ENCODE results near the gene KCNA10. TPM values are rescaled to one million over a fixed set of nuclear protein-coding genes. Genes with fewer than 3 reads are reported as not detected.
A peak's percentile ranks its signal among the peaks of the same experiment; 100 is the strongest.

Gene KCNA10
- total RNA-seq, 1 experiment from 2014 or later = not detected

DNA sequence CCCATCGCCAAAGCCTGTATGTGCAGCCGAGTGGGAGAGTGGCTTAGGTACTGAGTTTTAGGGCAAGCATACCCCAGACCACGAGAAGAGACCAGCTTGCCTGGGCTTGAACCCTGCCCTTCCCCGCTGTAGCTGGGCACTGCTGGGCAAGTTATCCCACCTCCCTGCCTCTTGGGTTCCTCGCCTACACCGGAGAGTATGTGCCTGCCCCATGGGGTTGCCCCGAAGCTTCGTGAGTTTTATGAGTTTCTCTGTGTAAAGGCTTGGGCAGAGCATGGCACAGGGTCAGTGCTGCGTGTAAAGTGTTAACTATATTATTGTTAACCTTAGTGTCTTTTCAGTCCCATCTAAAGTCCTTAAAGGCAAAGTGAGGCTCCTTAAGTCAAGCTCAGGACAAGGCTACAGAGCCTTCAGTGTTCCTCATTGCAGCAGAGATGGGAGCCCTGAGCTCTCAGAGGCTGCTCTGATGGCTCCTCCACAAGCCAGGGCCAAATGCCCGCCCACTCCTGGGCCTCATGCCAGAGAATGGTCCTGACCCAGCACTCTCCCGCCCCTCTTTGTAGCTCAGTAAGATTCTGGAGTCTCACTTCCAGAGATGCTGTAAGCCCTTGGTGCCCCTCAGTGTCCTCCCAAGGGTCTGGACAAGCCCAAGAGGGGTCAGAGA lies 37.0 kb upstream of the KCNA10 start:
- peaks cover 69% of the 10 kb centered on the region for H3K27me3 Mint-ChIP-seq (ENCODE audit: low read depth)
- H3K27ac Mint-ChIP-seq = no peak overlapping the region
- ChIA-PET POLR2A (interaction anchor here (1.9 kb wide), 1 partner anchor 50 kb away, joined by 7 read pairs; the partner anchor contains the start of gene KCNA2), CTCF (interaction anchor here (0.6 to 3.9 kb wide), 37 partner anchors 9 to 348 kb away, joined by 3 to 57 read pairs (median 4); partner anchors contain the start of genes KCNA2 and RBM15)
- peaks cover 8% of the 10 kb centered on the region for H3K4me1 Mint-ChIP-seq
- no peak for TF ChIP-seq NFYB (CRISPR knock-in tag; conservative IDR thresholded peaks at IDR 0.05; ENCODE audit: low read depth)
- TF ChIP-seq MLX (CRISPR knock-in tag; IDR thresholded peaks at IDR 0.05) = no peak
- TF ChIP-seq ZNF416 (CRISPR knock-in tag; IDR thresholded peaks at IDR 0.05) = no peak
- TF ChIP-seq, protein P1, sequence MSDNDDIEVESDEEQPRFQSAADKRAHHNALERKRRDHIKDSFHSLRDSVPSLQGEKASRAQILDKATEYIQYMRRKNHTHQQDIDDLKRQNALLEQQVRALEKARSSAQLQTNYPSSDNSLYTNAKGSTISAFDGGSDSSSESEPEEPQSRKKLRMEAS (CRISPR knock-in tag; IDR thresholded peaks at IDR 0.05) = no peak
- TF ChIP-seq, protein P2, sequence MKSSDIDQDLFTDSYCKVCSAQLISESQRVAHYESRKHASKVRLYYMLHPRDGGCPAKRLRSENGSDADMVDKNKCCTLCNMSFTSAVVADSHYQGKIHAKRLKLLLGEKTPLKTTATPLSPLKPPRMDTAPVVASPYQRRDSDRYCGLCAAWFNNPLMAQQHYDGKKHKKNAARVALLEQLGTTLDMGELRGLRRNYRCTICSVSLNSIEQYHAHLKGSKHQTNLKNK (CRISPR knock-in tag; IDR thresholded peaks at IDR 0.05) = no peak
- no peak for TF ChIP-seq GABPB1 (CRISPR knock-in tag; IDR thresholded peaks at IDR 0.05)
- no peak for TF ChIP-seq GRHL2 (CRISPR knock-in tag; IDR thresholded peaks at IDR 0.05; ENCODE audit: insufficient replicate concordance, severe bottlenecking)
- no peak for TF ChIP-seq HMGA2 (CRISPR knock-in tag; IDR thresholded peaks at IDR 0.05)
- TF ChIP-seq ZNF232 (CRISPR knock-in tag; IDR thresholded peaks at IDR 0.05) = no peak
- peak overlapping the region; percentile 66 for H3K4me3 Mint-ChIP-seq
- no peak for ATAC-seq
- no peaks in the 10 kb centered on the region for H3K9me3 Mint-ChIP-seq
- no peak for DNase-seq (ENCODE audit: low spot score)
- H3K36me3 Mint-ChIP-seq = no peaks in the 10 kb centered on the region

DNA sequence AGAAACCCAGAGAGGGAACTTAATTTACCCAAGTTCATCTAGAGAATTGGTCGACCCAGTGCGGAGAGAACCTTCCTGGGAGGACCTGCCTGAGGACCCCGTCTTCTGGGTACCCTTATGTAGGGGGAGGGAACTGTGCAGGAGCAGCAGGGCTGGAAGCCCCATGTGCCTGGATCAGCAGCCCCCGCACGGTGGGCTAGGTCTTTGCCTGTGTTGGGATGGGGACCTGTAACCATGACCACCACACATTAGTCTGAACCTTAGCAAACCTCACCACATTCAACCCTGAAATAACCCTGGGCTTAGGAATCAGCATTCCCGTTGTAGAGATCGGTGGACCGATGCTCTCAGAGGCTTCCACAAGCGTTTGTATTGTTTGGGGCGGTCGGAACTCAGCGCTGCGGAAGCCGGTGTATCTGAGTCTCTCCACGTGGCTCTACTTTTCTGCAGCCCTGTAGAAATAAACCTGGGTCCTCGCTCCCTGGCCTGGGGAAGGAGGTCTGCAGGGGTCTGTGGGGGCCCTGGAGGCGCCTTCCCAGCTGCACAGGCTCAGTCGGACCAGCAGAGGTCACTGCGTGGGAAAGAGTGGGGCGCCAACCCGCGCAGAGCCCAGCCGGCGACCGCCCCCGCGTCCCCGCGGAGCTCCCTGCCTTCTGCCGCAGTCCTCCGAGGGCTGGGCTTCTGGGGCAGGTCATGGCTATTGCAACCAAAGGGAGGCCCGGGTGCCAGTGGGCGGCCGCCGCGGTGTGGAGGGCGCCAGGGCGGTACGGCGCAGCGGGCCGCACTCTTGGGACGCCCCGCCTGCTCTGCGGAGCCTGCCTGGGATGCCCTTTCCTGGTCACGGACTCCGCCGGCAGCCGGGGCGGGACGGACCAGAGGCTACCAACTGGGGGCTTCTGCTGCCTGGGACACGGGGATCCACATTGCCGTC lies 36.2 kb upstream of the KCNA10 start:
- Mint-ChIP-seq H3K27ac (no peak overlapping the region), H3K27me3 (ENCODE audit: low read depth) (peaks cover 65% of the 10 kb centered on the region), H3K4me1 (peaks cover 8% of the 10 kb centered on the region), H3K4me3 (peak overlapping the region; percentile 66), H3K36me3 (no peaks in the 10 kb centered on the region), H3K9me3 (no peaks in the 10 kb centered on the region)
- ChIA-PET POLR2A (interaction anchor here (0.6 to 1.9 kb wide), 2 partner anchors 51 to 111 kb away, joined by 3 to 7 read pairs; partner anchors contain the start of gene KCNA2), CTCF (interaction anchor here (0.6 to 3.9 kb wide), 37 partner anchors 9 to 528 kb away, joined by 3 to 57 read pairs (median 4); partner anchors contain the start of genes KCNA2 and RBM15)
- DNase-seq (ENCODE audit: low spot score) (peak; percentile 73), ATAC-seq (peak; percentile 88)
- TF ChIP-seq, protein P3, sequence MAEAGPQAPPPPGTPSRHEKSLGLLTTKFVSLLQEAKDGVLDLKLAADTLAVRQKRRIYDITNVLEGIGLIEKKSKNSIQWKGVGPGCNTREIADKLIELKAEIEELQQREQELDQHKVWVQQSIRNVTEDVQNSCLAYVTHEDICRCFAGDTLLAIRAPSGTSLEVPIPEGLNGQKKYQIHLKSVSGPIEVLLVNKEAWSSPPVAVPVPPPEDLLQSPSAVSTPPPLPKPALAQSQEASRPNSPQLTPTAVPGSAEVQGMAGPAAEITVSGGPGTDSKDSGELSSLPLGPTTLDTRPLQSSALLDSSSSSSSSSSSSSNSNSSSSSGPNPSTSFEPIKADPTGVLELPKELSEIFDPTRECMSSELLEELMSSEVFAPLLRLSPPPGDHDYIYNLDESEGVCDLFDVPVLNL (CRISPR knock-in tag; IDR thresholded peaks at IDR 0.05; ENCODE audit: borderline replicate concordance, low read depth) = no peak
- TF ChIP-seq NFYB (CRISPR knock-in tag; conservative IDR thresholded peaks at IDR 0.05; ENCODE audit: low read depth) (no peak), ELF4 (CRISPR knock-in tag; IDR thresholded peaks at IDR 0.05; ENCODE audit: low read depth) (no peak), IRF1 (CRISPR knock-in tag; IDR thresholded peaks at IDR 0.05) (no peak), EMX1 (CRISPR knock-in tag; IDR thresholded peaks at IDR 0.05) (no peak), ZNF232 (CRISPR knock-in tag; IDR thresholded peaks at IDR 0.05) (no peak), ZNF416 (CRISPR knock-in tag; IDR thresholded peaks at IDR 0.05) (no peak), ATF1 (CRISPR knock-in tag; IDR thresholded peaks at IDR 0.05) (no peak), ZNF121 (CRISPR knock-in tag; IDR thresholded peaks at IDR 0.05) (no peak), JUN (CRISPR knock-in tag; IDR thresholded peaks at IDR 0.05) (no peak), FOXJ3 (CRISPR knock-in tag; IDR thresholded peaks at IDR 0.05; ENCODE audit: borderline replicate concordance) (no peak), JAZF1 (CRISPR knock-in tag; IDR thresholded peaks at IDR 0.05) (no peak), RELA (CRISPR knock-in tag; IDR thresholded peaks at IDR 0.05; ENCODE audit: borderline replicate concordance) (no peak), TP53 (CRISPR knock-in tag; IDR thresholded peaks at IDR 0.05) (no peak), ZNF423 (CRISPR knock-in tag; IDR thresholded peaks at IDR 0.05) (no peak)
- TF ChIP-seq, protein P4, sequence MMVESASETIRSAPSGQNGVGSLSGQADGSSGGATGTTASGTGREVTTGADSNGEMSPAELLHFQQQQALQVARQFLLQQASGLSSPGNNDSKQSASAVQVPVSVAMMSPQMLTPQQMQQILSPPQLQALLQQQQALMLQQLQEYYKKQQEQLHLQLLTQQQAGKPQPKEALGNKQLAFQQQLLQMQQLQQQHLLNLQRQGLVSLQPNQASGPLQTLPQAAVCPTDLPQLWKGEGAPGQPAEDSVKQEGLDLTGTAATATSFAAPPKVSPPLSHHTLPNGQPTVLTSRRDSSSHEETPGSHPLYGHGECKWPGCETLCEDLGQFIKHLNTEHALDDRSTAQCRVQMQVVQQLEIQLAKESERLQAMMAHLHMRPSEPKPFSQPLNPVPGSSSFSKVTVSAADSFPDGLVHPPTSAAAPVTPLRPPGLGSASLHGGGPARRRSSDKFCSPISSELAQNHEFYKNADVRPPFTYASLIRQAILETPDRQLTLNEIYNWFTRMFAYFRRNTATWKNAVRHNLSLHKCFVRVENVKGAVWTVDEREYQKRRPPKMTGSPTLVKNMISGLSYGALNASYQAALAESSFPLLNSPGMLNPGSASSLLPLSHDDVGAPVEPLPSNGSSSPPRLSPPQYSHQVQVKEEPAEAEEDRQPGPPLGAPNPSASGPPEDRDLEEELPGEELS (CRISPR knock-in tag; IDR thresholded peaks at IDR 0.05) = no peak
- TF ChIP-seq, protein P1 (CRISPR knock-in tag; IDR thresholded peaks at IDR 0.05) = 0 out of 2 replicates have a peak, but pooled peaks have one; percentile 28
- TF ChIP-seq, protein P5, sequence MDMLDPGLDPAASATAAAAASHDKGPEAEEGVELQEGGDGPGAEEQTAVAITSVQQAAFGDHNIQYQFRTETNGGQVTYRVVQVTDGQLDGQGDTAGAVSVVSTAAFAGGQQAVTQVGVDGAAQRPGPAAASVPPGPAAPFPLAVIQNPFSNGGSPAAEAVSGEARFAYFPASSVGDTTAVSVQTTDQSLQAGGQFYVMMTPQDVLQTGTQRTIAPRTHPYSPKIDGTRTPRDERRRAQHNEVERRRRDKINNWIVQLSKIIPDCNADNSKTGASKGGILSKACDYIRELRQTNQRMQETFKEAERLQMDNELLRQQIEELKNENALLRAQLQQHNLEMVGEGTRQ (CRISPR knock-in tag; IDR thresholded peaks at IDR 0.05) = no peak
- TF ChIP-seq, protein P6, sequence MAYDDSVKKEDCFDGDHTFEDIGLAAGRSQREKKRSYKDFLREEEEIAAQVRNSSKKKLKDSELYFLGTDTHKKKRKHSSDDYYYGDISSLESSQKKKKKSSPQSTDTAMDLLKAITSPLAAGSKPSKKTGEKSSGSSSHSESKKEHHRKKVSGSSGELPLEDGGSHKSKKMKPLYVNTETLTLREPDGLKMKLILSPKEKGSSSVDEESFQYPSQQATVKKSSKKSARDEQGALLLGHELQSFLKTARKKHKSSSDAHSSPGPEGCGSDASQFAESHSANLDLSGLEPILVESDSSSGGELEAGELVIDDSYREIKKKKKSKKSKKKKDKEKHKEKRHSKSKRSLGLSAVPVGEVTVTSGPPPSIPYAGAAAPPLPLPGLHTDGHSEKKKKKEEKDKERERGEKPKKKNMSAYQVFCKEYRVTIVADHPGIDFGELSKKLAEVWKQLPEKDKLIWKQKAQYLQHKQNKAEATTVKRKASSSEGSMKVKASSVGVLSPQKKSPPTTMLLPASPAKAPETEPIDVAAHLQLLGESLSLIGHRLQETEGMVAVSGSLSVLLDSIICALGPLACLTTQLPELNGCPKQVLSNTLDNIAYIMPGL (CRISPR knock-in tag; IDR thresholded peaks at IDR 0.05) = peak; percentile 86

All from WTC11 (cell line).